ENCODE measurements around the gene EXOC6B.

Gene EXOC6B

DNA sequence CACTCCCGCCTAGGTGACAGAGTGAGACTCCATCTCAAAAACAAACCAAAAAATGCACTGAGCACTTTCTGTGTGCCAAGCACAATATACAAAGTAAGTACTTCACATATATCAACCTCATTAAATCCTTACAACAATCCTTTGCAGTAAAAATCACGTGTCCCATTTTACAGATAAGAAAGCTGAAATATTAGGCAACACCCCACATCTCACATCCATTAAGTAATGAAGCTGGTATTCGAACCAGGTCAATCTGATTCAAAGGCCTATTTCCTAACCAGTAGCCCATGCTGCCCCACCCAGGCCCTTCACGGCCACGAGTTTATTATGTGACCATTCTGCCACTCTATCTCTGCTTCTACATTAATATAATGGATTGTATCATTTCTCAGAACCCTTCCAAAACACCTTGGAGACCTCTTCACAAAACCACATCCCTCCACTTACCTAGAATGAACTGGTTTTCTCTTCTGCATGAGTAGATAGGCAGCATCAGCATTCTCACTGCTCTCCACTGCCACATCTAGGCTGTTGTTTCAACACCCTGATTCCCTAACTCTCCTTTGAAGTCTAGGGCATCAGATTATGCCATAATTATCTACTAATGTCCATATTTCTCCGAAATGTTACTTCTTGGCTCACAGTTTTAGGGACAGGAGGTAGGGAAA is 3.1 kb upstream of the EXOC6B start:
- no peak for DNase-seq

DNA sequence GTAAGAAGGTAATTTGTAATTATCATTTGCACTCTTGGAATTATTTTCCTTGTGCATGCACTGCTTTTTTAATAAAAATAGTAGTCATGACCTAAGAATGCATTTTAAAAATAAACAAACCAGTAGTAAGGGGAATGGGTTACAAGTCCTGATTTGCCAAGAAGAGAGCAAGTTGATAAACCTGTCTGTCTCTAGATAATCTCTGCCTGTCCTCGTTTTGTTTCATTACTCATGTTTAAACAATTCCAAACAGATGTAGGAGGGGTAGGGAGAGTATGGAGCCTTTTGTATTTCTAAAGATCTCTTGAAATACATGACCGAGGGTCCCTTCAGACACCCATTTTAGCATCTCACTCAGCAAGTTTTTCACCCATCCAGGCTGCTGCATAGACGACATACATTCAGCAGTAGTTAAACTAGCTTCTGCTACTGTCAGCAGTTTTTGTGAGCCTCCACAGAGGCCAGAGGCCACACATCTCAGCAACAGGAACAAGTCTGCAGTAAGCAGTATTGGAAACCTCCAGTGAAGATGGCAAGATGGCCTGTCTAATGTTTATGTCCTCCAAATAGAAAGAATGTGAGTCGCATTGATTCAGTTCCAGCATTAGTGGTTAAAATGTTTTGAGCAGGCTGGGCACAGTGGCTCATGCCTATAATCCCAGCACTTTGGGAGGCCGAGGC is 2.3 kb upstream of the EXOC6B start:
- no peak for DNase-seq

DNA sequence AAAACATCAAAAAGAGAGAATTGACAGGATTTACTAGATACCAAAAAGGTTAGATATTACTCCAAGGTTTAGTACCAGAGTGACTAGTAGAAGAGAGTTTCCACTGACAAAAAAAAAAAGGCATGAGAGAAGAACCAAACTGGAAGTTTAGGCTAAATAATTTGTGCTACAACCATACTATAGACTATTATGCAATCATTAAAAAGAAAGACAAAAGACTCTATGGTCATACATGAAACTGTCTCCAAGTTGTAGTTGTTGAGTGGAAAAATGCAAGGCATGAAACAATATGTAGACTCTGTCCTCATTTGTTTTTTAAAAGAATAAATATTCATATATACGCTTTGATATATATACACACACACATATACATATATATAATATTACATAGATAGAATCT is 1.7 kb upstream of the EXOC6B start:
- DNase-seq, result no peak

DNA sequence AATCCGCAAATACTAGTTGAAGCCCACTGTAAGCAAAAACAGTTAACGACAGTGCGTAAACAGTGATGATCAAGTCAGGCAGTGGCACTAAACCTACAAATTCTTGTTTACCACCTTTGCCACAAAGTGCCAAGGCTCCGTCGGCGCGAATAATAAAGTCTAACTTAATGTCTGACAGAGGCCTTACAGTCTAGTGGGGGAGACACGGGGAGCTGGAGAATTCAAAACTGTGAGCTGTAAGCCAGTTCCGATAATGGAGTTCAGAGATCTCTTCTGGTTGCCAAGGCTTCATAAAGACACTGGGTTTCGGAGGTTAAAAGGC is 284 bp upstream of the EXOC6B start:
- no peak for DNase-seq

DNA sequence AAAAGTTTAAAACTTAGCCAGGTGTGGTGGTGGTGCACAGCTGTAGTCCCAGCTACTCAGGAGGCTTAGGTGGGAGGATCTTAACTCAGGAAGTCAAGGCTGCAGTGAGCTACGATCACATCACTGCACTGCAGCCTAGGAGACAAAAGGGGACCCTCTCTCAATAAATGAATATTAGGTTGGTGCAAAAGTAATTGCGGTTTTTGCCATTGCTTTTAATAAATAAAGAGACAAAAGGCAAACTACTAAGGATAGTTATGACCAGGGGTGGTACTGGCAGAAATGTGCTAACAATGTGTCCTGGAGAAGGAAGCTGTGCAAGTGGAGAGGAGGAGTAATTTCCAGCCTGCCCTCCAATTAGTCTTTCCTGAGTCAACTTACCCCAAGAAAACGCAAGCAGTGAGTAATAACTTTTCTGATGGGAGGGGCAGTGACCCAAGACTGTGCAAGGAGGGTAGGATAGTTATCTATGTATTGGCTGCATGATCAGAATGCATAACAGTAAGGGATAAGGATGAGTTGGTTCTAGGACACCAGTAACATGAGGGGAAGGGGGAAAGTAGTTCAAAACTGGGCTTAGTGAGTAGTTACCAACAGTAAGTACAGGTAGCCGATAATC is 1.5 kb downstream of the EXOC6B start:
- DNase-seq, result no peak

DNA sequence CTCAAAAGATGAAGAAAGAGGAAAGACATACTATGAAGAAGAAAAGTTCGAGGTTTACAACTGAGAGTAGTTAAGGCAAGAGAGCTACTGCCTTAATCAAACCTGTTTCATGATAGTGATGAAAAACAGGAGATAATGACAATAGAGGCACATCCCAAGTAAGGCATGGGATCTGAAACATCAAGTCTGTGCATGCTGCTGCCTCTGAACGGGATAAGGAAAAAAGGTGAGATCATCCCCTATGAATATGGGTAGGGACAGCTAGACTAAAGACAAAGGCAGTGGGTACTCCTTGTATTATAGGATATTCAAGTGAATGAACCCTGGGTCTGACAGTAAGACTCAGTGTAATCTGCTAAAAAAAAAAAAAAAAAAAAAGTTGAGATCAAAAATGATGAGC is 3.0 kb downstream of the EXOC6B start:
- no peak for DNase-seq

DNA sequence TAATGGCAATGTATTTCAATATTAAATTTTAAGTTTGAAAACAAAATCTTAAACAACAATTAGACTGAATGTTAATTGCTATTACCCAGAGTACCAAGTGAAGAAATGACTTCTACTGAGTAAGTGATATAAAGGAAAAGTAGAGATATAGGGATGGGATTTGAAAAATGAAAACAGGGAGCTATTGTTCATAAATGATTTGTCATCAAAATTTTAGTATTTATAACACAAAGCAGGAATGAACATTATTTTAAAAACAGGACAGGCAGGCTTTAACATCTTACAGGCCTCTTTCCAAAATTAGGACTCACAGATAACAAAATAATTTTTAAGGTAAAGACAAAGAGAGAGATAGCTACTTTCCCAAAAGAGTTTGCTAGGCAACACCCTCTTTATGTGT is 3.9 kb downstream of the EXOC6B start:
- DNase-seq, result no peak

DNA sequence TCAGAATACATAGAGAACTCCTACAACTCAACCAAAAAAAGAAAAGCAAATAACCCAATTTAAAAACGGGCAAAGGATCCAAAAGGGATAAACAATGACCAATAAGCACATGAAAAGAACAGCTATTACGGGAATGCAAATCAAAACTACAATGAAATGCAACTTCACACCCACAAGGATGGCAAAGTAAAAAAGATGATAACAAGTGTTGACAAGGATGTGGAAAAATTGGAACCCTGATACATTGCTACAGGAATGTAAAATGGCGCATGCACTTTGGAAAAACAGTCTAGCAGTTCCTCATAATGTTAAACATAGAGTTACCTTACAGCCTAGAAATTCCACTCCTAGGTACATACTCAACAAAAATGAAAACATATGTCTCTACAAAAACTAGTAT is 4.7 kb downstream of the EXOC6B start:
- no peak for DNase-seq

DNA sequence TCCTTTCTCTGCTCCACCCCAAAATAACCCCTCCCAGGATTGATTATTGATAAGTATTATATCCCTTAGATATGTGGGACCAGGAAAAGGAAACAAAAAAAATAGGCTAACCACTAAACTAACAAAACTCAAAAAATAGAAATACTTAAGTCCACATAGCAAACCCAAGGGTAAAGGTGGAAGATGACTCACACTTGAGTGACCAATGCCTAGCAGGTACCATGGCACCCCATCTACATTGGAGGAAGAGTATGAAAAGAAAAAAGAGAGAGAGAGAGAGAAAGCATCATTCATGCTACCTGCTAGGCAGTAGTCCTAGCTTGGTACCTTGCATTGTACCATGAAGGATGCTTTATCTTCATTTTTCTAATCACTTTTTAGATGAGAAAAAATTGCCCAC is 6.3 kb downstream of the EXOC6B start:
- no peak for DNase-seq

DNA sequence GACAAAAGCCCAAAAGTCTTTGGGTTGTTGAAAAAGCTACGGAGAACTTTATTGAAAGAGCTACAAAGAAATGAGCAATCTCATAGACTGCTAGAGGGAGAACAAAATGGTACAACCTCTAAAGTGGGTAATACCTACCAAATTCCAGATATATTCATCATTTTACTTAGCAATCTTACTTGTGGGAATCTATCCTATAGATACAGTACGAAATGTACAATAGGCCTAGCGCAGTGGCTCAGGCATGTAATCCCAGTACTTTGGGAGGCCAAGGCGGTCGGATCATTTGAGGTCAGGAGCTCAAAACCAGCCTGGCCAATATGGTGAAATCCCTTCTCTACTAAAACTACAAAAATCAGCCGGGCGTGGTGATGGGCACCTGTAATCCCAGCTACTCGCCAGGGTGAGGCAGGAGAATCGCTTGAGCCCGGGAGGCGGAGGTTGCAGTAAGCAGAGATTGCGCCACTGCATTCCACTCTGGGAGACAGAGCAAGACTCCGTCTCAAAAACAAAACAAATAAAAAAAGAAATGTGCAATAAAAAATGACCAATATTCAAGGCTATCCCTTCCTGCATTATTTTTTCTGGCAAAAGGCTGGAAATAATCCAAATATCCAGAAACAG is 10.1 kb downstream of the EXOC6B start:
- DNase-seq, result no peak

DNA sequence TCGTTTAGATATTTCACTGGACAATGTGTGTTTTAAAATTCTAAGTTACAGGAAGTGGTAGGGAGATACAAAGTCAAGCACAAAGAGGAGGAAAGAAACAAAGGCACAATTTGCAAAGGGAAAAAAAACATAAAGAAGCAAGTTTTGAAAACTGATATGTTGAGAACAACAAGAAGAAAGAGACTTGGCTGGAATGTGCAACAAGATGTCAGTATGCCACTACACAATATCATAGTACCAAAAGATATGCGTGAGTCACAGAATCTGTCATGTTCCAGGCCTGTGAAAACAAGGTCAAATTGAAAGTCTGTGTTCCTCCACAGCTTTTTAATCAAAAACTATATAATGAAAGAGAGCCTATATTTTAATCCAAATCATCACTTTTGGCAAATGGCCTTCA is 12.0 kb downstream of the EXOC6B start:
- no peak for DNase-seq

DNA sequence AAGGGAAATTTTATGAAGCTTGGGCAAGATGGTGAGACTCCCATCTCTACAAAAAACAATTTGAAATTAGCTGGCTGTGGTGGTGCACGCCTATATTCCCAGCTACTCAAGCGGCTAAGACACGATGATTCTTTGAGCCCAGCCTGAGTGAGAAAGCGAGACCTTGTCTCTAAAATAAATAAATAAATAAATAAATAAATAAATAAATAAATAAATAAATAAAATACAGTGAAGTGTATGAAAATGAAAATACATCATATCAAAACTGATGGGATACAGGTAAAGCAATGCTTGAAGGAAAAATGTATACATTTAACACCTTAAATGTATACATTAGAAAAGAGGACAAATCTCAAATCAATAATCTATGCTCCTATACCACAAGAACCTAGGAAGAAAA is 15.7 kb downstream of the EXOC6B start:
- no peak for DNase-seq

DNA sequence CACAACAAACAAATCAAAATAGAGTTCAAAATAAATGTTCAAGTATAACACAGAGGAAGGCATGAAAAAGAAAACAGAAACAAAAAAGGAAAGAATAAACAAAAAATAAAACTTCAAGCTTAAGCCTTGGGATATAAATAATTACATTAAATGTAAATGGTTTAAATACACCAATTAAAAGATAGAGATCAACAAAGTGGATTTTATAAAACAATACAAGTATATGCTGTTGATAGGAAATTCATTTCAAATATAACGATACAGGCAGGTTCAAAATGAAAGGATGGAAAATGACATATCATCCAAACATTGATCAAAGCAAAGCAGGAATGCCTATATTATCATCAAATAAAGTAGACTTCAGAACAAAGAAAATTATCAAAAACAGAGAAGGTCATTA is 16.7 kb downstream of the EXOC6B start:
- DNase-seq, result no peak

DNA sequence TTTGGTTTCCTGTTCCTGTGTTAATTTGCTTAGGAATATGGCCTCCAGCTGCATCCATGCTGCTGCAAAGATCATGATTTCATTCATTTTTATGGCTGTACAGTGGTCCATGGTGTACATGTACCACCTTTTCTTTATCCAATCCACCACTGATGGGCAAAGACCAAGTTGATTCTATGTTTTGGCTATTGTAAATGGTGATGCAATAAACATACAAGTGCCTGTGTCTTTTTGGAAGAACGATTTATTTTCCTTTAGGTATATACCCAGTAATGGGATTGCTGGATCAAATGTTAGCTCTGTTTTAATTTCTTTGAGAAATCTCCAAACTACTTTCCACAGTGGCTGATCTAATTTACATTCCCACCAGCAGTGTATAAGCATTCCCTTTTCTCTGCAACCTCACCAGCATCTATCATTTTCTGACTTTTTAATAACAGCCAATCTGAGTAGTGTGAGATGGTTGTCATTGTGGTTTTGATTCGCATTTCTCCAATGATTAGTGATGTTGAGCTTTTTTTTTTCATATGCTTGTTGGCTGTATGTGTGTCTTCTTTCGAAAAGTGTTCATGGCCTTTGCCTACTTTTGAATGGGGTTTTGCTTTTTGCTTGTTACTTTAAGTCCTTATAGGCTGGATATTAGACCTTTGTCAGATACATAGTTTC is 19.4 kb downstream of the EXOC6B start:
- no peak for DNase-seq

DNA sequence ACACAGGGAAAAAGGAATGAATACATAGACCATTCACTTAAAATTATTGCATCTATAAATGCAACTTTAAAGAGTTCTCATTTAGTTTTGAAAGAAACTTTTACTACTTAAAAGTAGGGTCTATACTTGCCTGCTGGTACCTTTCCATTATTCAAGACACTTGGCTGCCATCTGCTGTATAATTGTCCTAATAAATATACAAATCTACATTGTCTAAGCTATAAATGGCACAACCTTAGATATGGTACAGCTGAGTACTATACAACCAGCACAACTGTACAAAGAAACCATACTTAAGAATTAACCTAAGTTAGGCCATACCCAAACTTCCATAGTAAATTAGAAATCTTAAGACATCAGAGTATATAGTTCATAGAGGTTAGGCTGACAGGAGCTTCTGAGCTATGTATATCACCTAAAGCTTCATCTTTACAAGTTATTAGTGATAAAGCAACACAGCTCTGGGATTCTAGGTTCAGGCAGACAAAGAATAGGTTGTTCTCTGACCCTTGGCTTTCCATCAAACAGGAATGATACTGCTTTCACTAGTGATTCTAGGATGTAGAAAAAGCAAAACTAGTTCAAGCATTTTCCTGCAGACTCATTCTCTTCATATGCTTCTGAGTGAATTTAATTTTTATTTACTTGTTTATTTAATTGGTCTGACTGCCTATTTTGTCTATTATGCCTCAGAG is 22.1 kb downstream of the EXOC6B start:
- DNase-seq, result no peak

DNA sequence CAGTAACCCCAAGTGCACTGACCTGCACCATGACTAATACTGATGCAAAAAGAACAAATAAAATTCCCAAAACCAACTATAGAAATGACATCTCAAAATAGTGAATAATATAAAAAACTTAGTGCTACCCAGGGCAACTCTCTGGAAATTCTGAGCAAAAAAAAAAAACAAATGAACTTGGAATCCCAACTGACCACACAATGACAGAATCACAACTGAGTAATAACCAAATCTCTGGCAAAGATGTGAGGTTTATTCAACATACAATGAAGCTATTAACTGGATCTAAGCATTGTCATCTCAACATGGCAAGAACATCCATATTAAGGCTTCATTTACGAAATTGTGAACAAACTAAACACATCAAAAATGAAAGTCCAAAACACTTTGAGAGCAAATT is 22.7 kb downstream of the EXOC6B start:
- DNase-seq, result no peak

DNA sequence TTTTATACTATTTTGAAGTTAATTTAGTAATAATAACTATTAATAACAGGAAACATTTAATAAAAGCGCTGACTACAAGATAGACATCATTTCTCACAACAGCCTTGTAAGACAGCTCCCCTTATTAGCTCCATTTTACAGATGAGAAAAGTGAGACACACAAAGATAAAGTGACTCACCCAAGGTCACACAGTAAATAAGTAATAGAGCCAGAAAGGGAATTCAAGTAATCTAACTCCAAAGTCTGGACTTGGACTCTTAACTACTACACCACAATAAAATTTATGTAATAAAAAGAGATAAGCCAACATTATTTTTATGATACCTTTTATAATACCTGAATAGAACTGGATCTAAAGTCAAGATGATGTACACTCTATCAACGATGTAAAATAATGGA is 25.3 kb downstream of the EXOC6B start:
- no peak for DNase-seq

DNA sequence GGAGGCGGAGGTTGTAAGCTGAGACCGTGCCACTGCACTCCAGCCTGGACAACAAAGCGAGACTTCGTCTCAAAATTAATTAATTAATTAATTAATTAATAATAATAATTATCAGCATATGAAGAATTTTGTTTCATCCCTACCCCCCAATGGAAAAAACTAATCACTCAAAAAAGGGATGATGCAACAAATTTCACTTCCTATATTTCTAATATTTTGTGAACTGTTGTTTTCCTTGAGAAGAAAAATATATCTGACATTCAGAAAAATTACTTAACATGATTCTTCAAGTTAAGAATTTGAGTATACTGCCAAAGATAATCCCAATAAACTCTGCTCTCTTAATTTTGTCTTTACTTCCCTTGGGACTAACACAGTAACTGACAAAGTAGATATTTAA is 28.1 kb downstream of the EXOC6B start:
- DNase-seq, result no peak

DNA sequence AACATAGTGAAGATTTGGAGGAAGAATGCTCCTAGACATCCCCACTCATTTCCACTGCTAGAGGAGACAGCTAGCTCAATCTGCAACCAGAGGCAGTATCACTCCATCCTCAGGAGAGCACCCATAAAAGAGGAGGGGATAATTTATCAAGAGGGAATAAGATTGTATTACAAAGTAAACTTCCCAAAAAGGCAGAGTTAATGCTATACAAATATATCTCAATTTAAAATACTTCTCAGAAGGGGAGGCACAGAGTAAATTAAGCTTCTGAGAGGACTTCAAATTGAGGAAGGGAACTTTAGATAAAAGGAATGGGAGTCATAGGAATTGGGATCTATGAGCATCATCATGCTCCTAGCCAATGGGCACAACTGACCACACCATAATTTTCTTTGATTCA is 29.1 kb downstream of the EXOC6B start:
- DNase-seq, result no peak

DNA sequence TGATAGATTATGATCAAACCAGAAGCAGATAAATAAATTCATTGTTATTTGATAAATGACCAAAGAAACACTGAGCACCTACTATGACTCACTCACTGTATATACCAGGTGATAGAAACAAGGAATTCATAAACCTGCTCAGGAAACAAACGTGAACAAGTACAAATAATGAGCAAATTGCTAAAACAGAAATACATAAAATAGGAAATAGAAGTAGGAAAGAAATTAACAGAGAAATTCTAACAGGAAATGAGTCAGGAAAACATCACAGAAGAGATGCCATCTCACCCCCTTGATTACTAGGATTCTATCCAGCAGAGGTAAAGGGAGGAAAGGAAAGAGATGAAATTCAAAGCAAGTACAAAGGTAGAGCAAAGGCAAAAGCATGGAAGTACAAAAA is 31.3 kb downstream of the EXOC6B start:
- no peak for DNase-seq

DNA sequence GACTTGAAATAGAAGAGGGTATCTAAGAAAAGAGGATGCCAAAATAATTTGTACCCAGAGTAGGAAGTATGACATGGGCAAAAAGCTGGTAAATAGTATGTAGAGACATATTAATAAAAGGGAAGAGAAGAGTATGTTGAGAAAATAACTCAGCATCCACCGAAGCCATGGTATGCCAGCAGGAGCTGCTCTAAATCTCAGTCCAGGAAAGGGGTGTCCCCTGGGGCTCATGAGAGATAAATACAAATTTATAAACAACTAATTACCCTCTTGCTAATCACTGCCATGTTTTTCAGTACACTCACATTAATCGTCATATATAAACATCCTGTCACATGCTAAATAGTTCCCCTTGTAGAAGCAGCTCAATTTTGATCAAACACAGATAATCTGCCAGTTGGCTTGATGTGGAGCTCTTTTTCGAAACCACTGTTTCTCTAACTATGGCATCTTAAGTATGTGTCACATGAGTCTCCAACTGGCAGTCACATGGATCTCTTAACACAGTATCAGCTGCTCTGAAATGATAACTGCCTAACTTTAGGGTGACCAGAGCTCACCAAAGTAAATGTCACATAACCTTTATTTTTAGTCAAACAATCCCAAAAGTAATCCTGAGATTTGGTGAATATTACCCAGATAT is 31.9 kb downstream of the EXOC6B start:
- DNase-seq, result no peak

DNA sequence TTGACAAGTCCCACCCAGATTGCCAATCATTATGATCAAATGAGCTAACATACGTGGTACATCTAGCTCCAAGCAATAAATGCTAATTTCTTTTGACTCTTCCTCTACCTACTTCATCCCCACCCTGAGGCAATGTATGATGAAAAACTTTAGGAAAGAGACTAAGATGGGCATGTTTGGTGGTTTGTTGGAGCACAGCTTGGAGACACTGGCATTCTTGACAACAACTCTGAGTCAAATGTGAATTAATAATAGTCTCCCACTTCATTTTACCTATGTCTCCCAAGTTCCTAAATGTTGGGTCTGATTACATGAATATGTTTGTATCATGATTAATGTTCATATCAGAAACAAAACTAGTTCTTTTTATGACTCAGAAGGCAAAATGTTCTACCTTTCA is 36.6 kb downstream of the EXOC6B start:
- no peak for DNase-seq

DNA sequence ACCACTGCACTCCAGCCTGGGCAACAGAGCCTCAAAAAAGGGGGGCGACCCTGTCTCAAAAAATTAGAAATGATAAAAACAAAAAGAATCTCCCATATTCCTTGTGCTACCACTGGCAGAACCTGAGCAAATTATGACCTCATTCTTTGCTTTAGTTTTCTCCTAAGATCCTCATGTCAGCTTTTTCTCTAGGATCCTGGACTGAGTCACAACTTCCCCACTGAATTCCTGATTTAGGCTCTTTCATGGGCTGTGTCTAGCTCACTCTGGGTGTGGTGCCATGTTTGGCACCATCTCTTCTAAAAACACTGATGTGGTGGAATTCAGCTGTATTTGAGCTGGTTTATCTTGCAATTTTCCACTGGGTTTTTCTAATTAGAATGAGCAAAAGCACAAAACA is 37.1 kb downstream of the EXOC6B start:
- no peak for DNase-seq

Measured in NCI-H1417 treated with DMSO at 0.1 percent for 48 hours (cell line).